Measurements from ENCODE around the gene MCUR1. TPM values are rescaled to one million over a fixed set of nuclear protein-coding genes. Genes with fewer than 3 reads are reported as not detected.
A peak's percentile ranks its signal among the peaks of the same experiment; 100 is the strongest.

MCUR1 gene
- total and polyA plus RNA-seq, 2 of the 13 experiments (the other 11 are each of a cell fraction or from before 2014, with no cell fraction given) = 8.0 to 29.6 TPM

- TF ChIP-seq, protein P1, sequence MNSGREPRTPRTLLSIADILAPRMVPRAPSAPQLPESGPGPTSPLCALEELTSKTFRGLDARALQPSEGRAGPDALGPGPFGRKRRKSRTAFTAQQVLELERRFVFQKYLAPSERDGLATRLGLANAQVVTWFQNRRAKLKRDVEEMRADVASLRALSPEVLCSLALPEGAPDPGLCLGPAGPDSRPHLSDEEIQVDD (CRISPR knock-in tag; IDR thresholded peaks at IDR 0.05; ENCODE audit: borderline replicate concordance) = no peak
- no peak for TF ChIP-seq KAT7 (CRISPR knock-in tag; IDR thresholded peaks at IDR 0.05; ENCODE audit: borderline replicate concordance)
- TF ChIP-seq ZNF75D (CRISPR knock-in tag; IDR thresholded peaks at IDR 0.05; ENCODE audit: borderline replicate concordance) = no peak
- TF ChIP-seq STAG1 (CRISPR knock-in tag; IDR thresholded peaks at IDR 0.05) = no peak
- TF ChIP-seq ZSCAN30 (CRISPR knock-in tag; IDR thresholded peaks at IDR 0.05) = no peak
- no peak for TF ChIP-seq ETS1 (CRISPR knock-in tag; IDR thresholded peaks at IDR 0.05)
- TF ChIP-seq KLF13 (CRISPR knock-in tag; IDR thresholded peaks at IDR 0.05) = no peak
- TF ChIP-seq YY1 (IDR thresholded peaks at IDR 0.05; ENCODE audit: insufficient read depth, insufficient replicate concordance, low read depth, low read length) = no peak
- no peak for TF ChIP-seq ZSCAN22 (CRISPR knock-in tag; IDR thresholded peaks at IDR 0.05)
- no peak for TF ChIP-seq ZNF44 (CRISPR knock-in tag; IDR thresholded peaks at IDR 0.05)
- no peak for TF ChIP-seq TCF12 (IDR thresholded peaks at IDR 0.05)
- TF ChIP-seq TCF12 (CRISPR knock-in tag; IDR thresholded peaks at IDR 0.05) = no peak
- TF ChIP-seq EZH2 (conservative IDR thresholded peaks at IDR 0.05; ENCODE audit: low read depth, low read length) = no peak
- no peak for TF ChIP-seq KLF15 (CRISPR knock-in tag; IDR thresholded peaks at IDR 0.05; ENCODE audit: borderline replicate concordance)
- TF ChIP-seq NR2F2 (IDR thresholded peaks at IDR 0.05; ENCODE audit: borderline replicate concordance, low read depth) = peak; percentile 98
- no peak for TF ChIP-seq ZNF570 (CRISPR knock-in tag; IDR thresholded peaks at IDR 0.05; ENCODE audit: borderline replicate concordance)
- peak; percentile 80 for TF ChIP-seq TBL1XR1 (IDR thresholded peaks at IDR 0.05; ENCODE audit: borderline replicate concordance, low read length, partially characterized antibody)
- TF ChIP-seq NBN (conservative IDR thresholded peaks at IDR 0.05) = no peak
- TF ChIP-seq ZNF598 (CRISPR knock-in tag; IDR thresholded peaks at IDR 0.05; ENCODE audit: borderline replicate concordance) = no peak
- TF ChIP-seq ZMAT5 (CRISPR knock-in tag; IDR thresholded peaks at IDR 0.05; ENCODE audit: borderline replicate concordance, low read depth) = no peak
- no peak for TF ChIP-seq ZNF12 (CRISPR knock-in tag; IDR thresholded peaks at IDR 0.05)
- TF ChIP-seq ZNF235 (CRISPR knock-in tag; IDR thresholded peaks at IDR 0.05; ENCODE audit: borderline replicate concordance) = no peak
- TF ChIP-seq, protein P2, sequence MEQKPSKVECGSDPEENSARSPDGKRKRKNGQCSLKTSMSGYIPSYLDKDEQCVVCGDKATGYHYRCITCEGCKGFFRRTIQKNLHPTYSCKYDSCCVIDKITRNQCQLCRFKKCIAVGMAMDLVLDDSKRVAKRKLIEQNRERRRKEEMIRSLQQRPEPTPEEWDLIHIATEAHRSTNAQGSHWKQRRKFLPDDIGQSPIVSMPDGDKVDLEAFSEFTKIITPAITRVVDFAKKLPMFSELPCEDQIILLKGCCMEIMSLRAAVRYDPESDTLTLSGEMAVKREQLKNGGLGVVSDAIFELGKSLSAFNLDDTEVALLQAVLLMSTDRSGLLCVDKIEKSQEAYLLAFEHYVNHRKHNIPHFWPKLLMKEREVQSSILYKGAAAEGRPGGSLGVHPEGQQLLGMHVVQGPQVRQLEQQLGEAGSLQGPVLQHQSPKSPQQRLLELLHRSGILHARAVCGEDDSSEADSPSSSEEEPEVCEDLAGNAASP (CRISPR knock-in tag; IDR thresholded peaks at IDR 0.05; ENCODE audit: borderline replicate concordance) = peak; percentile 34; the same call in 1 of the 2 replicates
- no peak for TF ChIP-seq BORCS8-MEF2B (CRISPR knock-in tag; IDR thresholded peaks at IDR 0.05)
- no peak for TF ChIP-seq ZNF800 (CRISPR knock-in tag; IDR thresholded peaks at IDR 0.05)
- TF ChIP-seq HHEX (CRISPR knock-in tag; IDR thresholded peaks at IDR 0.05) = peak; percentile 44; the same call in 1 of the 2 replicates
- TF ChIP-seq PAWR (CRISPR knock-in tag; IDR thresholded peaks at IDR 0.05; ENCODE audit: borderline replicate concordance) = no peak
- no peak for TF ChIP-seq CHCHD3 (CRISPR knock-in tag; IDR thresholded peaks at IDR 0.05)
These were observed 4.0 kb upstream of the MCUR1 start (continued) for GRCh38 chr6:13818341-13818740.

Data from HepG2 (cell line).